Vagina (tissue), 2 donors: ENCODE data around the gene HORMAD2.

ENCODE experiments used
- POLR2A ChIP-seq, 2 donors: fragments of 450-650 bp; IDR thresholded peaks; one replicate each; pipeline ENCODE4 v1.6.1; 2017; ENCODE audit warnings: antibody characterized with exemption in 2 of 2, mild to moderate bottlenecking in 2 of 2, moderate library complexity in 2 of 2
- POLR2AphosphoS5 ChIP-seq, 2 donors: sonication (generic); formaldehyde crosslinking; IDR thresholded peaks; one replicate each; pipeline ENCODE4 v1.9.0; 2017; ENCODE audit warnings: antibody characterized with exemption in 2 of 2, mild to moderate bottlenecking in 2 of 2, low read depth in 1 of 2; ENCODE audit not compliant: insufficient read depth in 1 of 2

DNA sequence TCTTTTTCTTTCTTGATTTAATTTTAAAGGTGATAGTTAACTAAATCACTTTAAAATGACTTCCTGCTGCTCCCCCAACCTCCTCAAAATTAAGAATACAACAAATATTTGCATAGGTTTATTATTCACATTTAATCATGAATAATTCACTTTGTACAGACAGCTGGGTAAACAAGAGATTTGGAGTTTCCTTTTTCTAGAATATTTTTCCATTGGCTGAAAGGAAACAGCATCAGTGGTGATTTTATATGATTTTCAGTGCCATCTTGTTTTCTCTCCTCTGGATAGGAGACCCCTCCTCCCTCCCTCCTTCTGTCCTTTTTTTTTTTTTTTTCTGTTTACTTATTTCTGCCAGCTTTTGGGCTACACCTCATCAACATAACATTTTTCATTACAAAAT, 105.8 kb downstream of the HORMAD2 start:
- no peak for TF ChIP-seq POLR2A (IDR thresholded peaks at IDR 0.05)
- no peak for TF ChIP-seq POLR2AphosphoS5 (IDR thresholded peaks at IDR 0.05; ENCODE audit: insufficient read depth in 1 of 2, low read depth in 1 of 2)
